Spleen (tissue), 11 donors: ENCODE results near the gene OR2AE1. TPM values are rescaled to one million over a fixed set of nuclear protein-coding genes. Genes with fewer than 3 reads are reported as not detected.

Source experiments
- DNase-seq: peaks from one replicate; pipeline ENCODE4 v3.0.0-alpha.2; 2020
- H3K27ac ChIP-seq, 8 donors: fragments of 200-600 bp; sonication (generic) in 7 of 8; 1 replicate in 4 of 8; 2 replicates in 4 of 8; pipeline versions ENCODE4 v1.5.0 to v1.8.0; 2016 to 2021; ENCODE audit warnings: inconsistent platforms in 4 of 8, mild to moderate bottlenecking in 4 of 8, moderate library complexity in 1 of 8
- H3K27me3 ChIP-seq, 7 donors: fragments of 200-600 bp; sonication (generic) in 6 of 7; replicated peaks in 1 of 7; 1 replicate in 4 of 7; 2 replicates in 3 of 7; pipeline versions ENCODE4 v1.5.0 to v1.8.0; 2016 to 2021; ENCODE audit warnings: inconsistent platforms in 3 of 7, mild to moderate bottlenecking in 1 of 7
- H3K36me3 ChIP-seq, 6 donors: fragments of 200-600 bp; sonication (generic) in 5 of 6; 1 replicate in 4 of 6; 2 replicates in 2 of 6; pipeline versions ENCODE4 v1.5.0 to v1.8.0; 2016 to 2021; ENCODE audit warnings: inconsistent platforms in 2 of 6
- H3K4me1 ChIP-seq, 6 donors: fragments of 200-600 bp; sonication (generic) in 5 of 6; 1 replicate in 3 of 6; 2 replicates in 3 of 6; pipeline versions ENCODE4 v1.5.0 to v1.8.0; 2016 to 2021; ENCODE audit warnings: inconsistent platforms in 3 of 6
- H3K4me3 ChIP-seq, 8 donors: fragments of 200-600 bp; sonication (generic) in 7 of 8; 1 replicate in 4 of 8; 2 replicates in 4 of 8; pipeline versions ENCODE4 v1.5.0 to v1.8.0; 2016 to 2021; ENCODE audit warnings: inconsistent platforms in 4 of 8, mild to moderate bottlenecking in 4 of 8, moderate library complexity in 2 of 8
- H3K9me3 ChIP-seq, 8 donors: fragments of 200-600 bp; sonication (generic) in 7 of 8; 1 replicate in 4 of 8; 2 replicates in 4 of 8; pipeline versions ENCODE4 v1.5.0 to v1.8.0; 2016 to 2021; ENCODE audit warnings: inconsistent platforms in 4 of 8
- CTCF ChIP-seq, 11 experiments: fragments of 200-600 bp in 7 of 11; fragments of 450-650 bp in 4 of 11; sonication (generic) in 4 of 11; IDR thresholded peaks in 8 of 11; conservative IDR thresholded peaks in 3 of 11; 1 replicate in 7 of 11; 2 replicates in 4 of 11; pipeline versions ENCODE4 v1.4.0 to v1.8.0; 2016 to 2021; ENCODE audit warnings: antibody characterized with exemption in 11 of 11, inconsistent platforms in 4 of 11, mild to moderate bottlenecking in 1 of 11
- POLR2A ChIP-seq, 3 donors: fragments of 450-650 bp; IDR thresholded peaks; one replicate each; pipeline ENCODE4 v1.5.1; 2017; ENCODE audit warnings: antibody characterized with exemption in 3 of 3, mild to moderate bottlenecking in 1 of 3
- POLR2AphosphoS5 ChIP-seq, 3 donors: sonication (generic); formaldehyde crosslinking; IDR thresholded peaks; one replicate each; pipeline ENCODE4 v1.5.1; 2017; ENCODE audit warnings: antibody characterized with exemption in 3 of 3
- WGBS, 5 donors: extraction: QIAGEN DNeasy Blood & Tissue Kit in 3 of 5; methylation state at CpG; one replicate each; pipeline versions ENCODE4 v1.1.5 to v1.1.7; 2013 to 2018; 5-methylcytosine and 5-hydroxymethylcytosine counted together
- intact Hi-C: fragments of 100-400 bp; cut with DNase I; formaldehyde crosslinking; loops from one replicate; pipeline ENCODE4 v1.15.0; 2023; ENCODE audit warnings: low total_unique reads
- polyA plus RNA-seq, 3 donors: library from polyadenylated mRNA; stranded (reverse); fragments of 200-250 nt; gene quantifications; one replicate each; pipeline ENCODE4 v1.2.1, GENCODE V29; 2013
- total RNA-seq, 7 donors: library from RNA; depleted of rRNA in 3 of 7; stranded (reverse); fragments of >200 nt in 3 of 7; fragmentation: NEBNext Ultra II Directional in 4 of 7; extraction: Animal tissue kit (Norgen Biotek cat#: 25700) in 4 of 7; gene quantifications; one replicate each; pipeline versions ENCODE4 v1.1.0 to v1.2.1, GENCODE V29; 2016 to 2021
- donor health status: healthy with polysubstance abuse.
- donor health status: DM: no; HTN: no; CAD: no; lungs with moderate emphysema.
- donor health status: DM: no; HTN: no; CAD: no.
- donor health status: Bipolar disorder and iron deficiency.
- donor health status: healthy.
- donor health status: DM: no; HTN: no; CAD: no.
- donor health status: DM: yes; HTN: yes; CAD: no.

The OR2AE1 gene
- total and polyA plus RNA-seq, 10 donors: 0.94 TPM; not detected in 9

- DNase-seq: no peak
- Histone ChIP-seq H3K9me3 (no peaks in the 10 kb centered on the region), H3K27me3 (no peaks in the 10 kb centered on the region), H3K36me3 (peaks cover 6 to 79% (median 65%) of the 10 kb centered on the region in 6 donors), H3K27ac (no peak overlapping the region), H3K4me3 (no peak overlapping the region), H3K4me1 (peaks cover 0 to 7% (median 0%) of the 10 kb centered on the region in 6 donors)
- TF ChIP-seq CTCF (IDR thresholded peaks at IDR 0.05 in 8 of 11, conservative IDR thresholded peaks at IDR 0.05 in 3 of 11) (no peak), POLR2AphosphoS5 (IDR thresholded peaks at IDR 0.05) (peak in 1 of 3 donors; percentile 14), POLR2A (IDR thresholded peaks at IDR 0.05) (no peak)
- WGBS, 5 donors: 92 to 98% (median 96%) methylated on average over 6 of the region's 6 CpGs
- intact Hi-C loops: no loop called here
Measured at GRCh38 chr7:99899830-99900519, 23.1 kb upstream of the OR2AE1 start.

DNA sequence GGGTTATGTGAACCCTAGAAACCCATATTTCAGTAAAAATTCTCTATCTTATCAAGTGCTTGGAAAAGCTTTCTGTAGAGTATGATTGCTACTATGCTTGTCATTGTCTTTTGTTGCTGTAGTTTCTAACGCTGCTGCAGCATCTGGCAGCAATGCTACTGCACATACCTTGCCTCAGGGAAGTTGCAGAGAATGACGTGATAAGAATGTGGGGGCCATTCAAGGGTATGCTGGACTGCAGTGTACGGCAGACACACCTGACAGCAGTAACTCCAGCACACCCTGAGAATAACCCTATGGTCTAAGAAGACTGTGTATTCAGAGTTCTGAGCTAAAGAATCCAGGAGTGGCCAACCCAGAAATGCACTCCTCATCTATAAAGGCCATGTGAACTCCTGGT is 22.0 kb upstream of the OR2AE1 start:
- no peak for DNase-seq
- WGBS, 5 donors: 89 to 96% (median 92%) methylated on average over 3 of the region's 3 CpGs

GRCh38 chr7:99898023-99898357 is 21.2 kb upstream of the OR2AE1 start:
- Histone ChIP-seq H3K4me1 (peaks cover 0 to 7% (median 0%) of the 10 kb centered on the region in 6 donors), H3K9me3 (no peaks in the 10 kb centered on the region), H3K27me3 (no peaks in the 10 kb centered on the region), H3K36me3 (peaks cover 6 to 64% (median 48%) of the 10 kb centered on the region in 6 donors), H3K4me3 (no peak overlapping the region), H3K27ac (peak overlapping the region in 1 of 8 donors; percentile 54)
- DNase-seq: no peak
- TF ChIP-seq POLR2A (IDR thresholded peaks at IDR 0.05): no peak
- no peak for TF ChIP-seq POLR2AphosphoS5 (IDR thresholded peaks at IDR 0.05)
- no peak for TF ChIP-seq CTCF (IDR thresholded peaks at IDR 0.05 in 8 of 11, conservative IDR thresholded peaks at IDR 0.05 in 3 of 11)
- intact Hi-C loops: no loop called here
- 77 to 98% (median 93%) methylated on average over 2 of the region's 2 CpGs for WGBS, 5 donors

More for the DNA sequence above, 22.0 kb upstream of the OR2AE1 start:
- TF ChIP-seq POLR2A (IDR thresholded peaks at IDR 0.05) (no peak), POLR2AphosphoS5 (IDR thresholded peaks at IDR 0.05) (no peak), CTCF (IDR thresholded peaks at IDR 0.05 in 8 of 11, conservative IDR thresholded peaks at IDR 0.05 in 3 of 11) (no peak)
- Histone ChIP-seq H3K27ac (no peak overlapping the region), H3K36me3 (peaks cover 6 to 68% (median 56%) of the 10 kb centered on the region in 6 donors), H3K27me3 (no peaks in the 10 kb centered on the region), H3K4me1 (peaks cover 0 to 7% (median 0%) of the 10 kb centered on the region in 6 donors), H3K4me3 (no peak overlapping the region), H3K9me3 (no peaks in the 10 kb centered on the region)
- intact Hi-C loops: no loop called here

- no peak for DNase-seq
- intact Hi-C loops: no loop called here
- H3K4me1 ChIP-seq: peaks cover 0 to 7% (median 0%) of the 10 kb centered on the region in 6 donors
- H3K36me3 ChIP-seq: peaks cover under 1 to 64% (median 47%) of the 10 kb centered on the region in 6 donors
- H3K27ac ChIP-seq: peak overlapping the region in 1 of 8 donors; percentile 54
- H3K27me3 ChIP-seq: no peaks in the 10 kb centered on the region
- 81 to 89% (median 83%) methylated on average over 6 of the region's 6 CpGs for WGBS, 5 donors
- no peaks in the 10 kb centered on the region for H3K9me3 ChIP-seq
- no peak for TF ChIP-seq POLR2A (IDR thresholded peaks at IDR 0.05)
- TF ChIP-seq CTCF (IDR thresholded peaks at IDR 0.05 in 8 of 11, conservative IDR thresholded peaks at IDR 0.05 in 3 of 11): no peak
- TF ChIP-seq POLR2AphosphoS5 (IDR thresholded peaks at IDR 0.05): no peak
- no peak overlapping the region for H3K4me3 ChIP-seq
Measured at GRCh38 chr7:99897322-99898022, 20.6 kb upstream of the OR2AE1 start.
